NB4 (cell line): ENCODE data around the gene ZNF567.

ENCODE experiments used
- DNase-seq: peaks from one replicate; pipeline ENCODE4 v3.0.0; 2010; ENCODE audit warnings: low read depth
- H3K4me3 ChIP-seq: one replicate; pipeline ENCODE4 v1.5.1; 2011; ENCODE audit warnings: mild to moderate bottlenecking, low read depth, low read length, moderate library complexity
- MYC ChIP-seq: IDR thresholded peaks from 2 replicates; pipeline ENCODE4 v1.6.1; 2011; ENCODE audit warnings: low read depth, low read length
- POLR2A ChIP-seq: IDR thresholded peaks from 2 replicates; pipeline ENCODE4 v1.6.1; 2011; ENCODE audit warnings: mild to moderate bottlenecking; ENCODE audit not compliant: insufficient read length; ENCODE audit errors: extremely low read depth
- TF ChIP-seq, protein P1 (sequence below): IDR thresholded peaks from 2 replicates; pipeline ENCODE4 v1.6.1; 2011; ENCODE audit warnings: low read depth, low read length
- TF ChIP-seq, protein P2 (sequence below): IDR thresholded peaks from one replicate; pipeline ENCODE4 v1.5.1; 2012; ENCODE audit warnings: low read depth, low read length

The ZNF567 gene

DNA sequence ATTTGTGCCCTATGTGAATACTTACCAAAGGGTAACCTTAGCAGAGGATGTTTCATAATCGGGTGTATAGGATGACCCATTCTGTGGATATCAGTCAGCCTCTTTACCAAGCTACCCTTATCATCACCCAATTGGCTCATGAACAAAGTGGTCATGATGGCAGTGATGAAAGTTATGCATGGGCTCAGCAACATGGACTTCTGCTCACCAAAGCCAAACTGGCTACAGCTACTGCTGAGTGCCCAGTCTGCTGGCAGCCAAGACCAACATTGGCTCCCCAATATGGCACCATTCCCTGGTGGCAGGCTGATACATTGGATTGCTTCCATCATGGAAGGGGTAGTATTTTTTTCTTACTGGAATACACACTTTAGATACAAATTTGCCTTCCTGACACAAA, 15.0 kb upstream of the ZNF567 start:
- DNase-seq = no peak
- TF ChIP-seq, protein P1, sequence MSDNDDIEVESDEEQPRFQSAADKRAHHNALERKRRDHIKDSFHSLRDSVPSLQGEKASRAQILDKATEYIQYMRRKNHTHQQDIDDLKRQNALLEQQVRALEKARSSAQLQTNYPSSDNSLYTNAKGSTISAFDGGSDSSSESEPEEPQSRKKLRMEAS = no peak
- TF ChIP-seq MYC (no peak), POLR2A (no peak)
- TF ChIP-seq, protein P2, sequence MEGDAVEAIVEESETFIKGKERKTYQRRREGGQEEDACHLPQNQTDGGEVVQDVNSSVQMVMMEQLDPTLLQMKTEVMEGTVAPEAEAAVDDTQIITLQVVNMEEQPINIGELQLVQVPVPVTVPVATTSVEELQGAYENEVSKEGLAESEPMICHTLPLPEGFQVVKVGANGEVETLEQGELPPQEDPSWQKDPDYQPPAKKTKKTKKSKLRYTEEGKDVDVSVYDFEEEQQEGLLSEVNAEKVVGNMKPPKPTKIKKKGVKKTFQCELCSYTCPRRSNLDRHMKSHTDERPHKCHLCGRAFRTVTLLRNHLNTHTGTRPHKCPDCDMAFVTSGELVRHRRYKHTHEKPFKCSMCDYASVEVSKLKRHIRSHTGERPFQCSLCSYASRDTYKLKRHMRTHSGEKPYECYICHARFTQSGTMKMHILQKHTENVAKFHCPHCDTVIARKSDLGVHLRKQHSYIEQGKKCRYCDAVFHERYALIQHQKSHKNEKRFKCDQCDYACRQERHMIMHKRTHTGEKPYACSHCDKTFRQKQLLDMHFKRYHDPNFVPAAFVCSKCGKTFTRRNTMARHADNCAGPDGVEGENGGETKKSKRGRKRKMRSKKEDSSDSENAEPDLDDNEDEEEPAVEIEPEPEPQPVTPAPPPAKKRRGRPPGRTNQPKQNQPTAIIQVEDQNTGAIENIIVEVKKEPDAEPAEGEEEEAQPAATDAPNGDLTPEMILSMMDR = no peak
- H3K4me3 ChIP-seq = no peak overlapping the region

DNA sequence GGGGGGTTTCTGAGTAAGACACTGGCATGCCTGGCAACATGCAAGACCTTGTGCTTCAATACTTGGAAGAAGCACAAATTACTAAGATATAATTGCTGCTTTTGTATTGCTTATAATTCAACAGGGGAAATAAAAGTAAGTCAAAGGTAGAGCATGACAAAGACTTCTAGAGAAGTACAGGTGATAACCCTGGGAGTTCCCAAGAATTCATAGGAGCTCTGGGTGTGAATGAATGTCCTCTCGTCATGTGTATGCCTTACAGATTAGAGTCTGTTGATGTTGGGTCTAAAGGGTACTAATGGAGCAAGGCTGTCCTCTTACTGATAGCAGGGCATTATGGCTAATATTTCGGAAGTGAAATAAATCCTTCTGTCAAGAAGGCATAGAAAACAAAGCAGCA, 13.2 kb upstream of the ZNF567 start:
- no peak for DNase-seq
- TF ChIP-seq, protein P2 = no peak
- no peak for TF ChIP-seq MYC
- TF ChIP-seq POLR2A = no peak
- TF ChIP-seq, protein P1 = no peak
- H3K4me3 ChIP-seq = no peak overlapping the region

DNA sequence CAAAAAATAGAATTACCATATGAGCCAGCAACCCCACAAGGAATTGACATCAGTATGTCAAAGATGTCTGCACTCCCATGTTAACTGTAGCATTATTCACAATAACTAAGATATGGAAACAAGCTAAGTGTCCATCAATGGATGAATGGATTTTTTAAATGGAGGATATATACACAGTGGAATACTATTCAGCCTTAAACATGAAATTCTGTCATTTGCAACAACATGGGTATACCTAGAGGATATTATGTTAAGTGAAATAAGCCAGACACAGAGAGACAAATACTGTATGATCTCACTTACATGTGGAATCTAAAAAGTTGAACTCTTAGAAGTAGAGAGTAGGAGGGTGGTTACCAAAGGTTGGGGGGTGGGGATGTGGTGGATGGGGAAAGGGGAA, 8.0 kb upstream of the ZNF567 start:
- H3K4me3 ChIP-seq = no peak overlapping the region
- no peak for DNase-seq
- TF ChIP-seq, protein P2 = no peak
- TF ChIP-seq MYC = no peak
- no peak for TF ChIP-seq POLR2A
- TF ChIP-seq, protein P1 = no peak

DNA sequence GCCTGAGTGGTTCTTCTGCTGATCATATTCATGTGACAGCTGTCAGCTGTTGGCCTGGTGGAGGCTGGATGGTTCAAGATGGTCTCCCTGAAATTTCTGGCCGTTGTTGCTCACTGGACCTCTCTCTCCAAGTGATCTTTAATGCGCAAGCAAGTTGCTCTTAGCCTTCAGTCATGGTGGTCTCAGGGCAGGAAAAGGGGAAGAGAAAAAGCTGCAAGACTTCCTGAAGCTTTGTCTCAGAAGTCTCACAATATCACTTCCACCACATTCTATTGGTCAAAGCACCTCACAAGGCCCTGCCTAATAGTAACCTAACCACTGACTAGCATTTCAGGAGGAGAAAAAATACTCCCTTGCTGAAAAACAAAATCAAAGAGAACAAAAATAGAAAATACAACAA, 1.6 kb upstream of the ZNF567 start:
- peak; percentile 41 for DNase-seq

DNA sequence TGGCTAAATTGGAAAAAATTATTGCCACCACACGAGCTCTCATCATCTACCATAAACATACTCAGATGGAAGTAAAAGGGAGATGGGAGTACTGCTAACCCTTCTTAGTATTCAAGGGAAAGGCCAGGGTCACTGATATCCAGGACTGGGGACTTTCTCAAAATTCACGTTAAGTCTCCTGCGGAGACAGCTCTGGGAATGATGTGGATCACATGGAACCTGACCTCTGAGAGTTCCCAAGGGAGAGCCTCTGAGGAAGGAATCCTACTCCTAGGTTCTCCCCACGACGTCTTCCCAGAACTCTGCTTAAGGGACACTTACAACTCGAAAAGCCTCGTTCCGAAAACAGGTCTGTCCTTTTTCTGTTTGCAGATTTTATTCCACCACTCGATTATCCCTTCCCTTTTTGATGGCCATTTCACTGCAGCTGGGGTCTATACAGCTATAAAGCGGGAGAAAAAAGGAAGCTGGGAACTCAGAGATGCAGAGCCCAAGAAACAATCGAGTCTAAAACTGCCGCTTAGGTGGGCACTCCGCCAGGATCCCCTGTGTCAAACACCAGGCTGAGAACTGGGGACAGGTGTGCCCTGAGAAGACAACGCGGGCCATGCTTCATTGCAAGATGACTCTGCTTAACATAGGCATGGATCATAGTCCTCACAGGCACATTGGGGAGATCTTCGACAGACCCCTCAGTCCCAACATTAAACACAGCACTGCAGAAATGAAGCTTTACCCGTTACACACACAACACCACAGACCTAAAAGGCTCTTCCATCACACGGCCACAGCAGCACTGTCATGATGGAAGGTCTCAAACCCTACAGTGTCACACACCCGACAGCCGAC, 823 bp upstream of the ZNF567 start:
- DNase-seq = no peak
- TF ChIP-seq, protein P1 = no peak
- TF ChIP-seq MYC = no peak
- TF ChIP-seq POLR2A = no peak
- TF ChIP-seq, protein P2 = no peak
- peak overlapping the region; percentile 87 for H3K4me3 ChIP-seq

More for the DNA sequence above, 1.6 kb upstream of the ZNF567 start:
- peak overlapping the region; percentile 87 for H3K4me3 ChIP-seq
- TF ChIP-seq, protein P2 = no peak
- TF ChIP-seq POLR2A (no peak), MYC (no peak)
- TF ChIP-seq, protein P1 = no peak

DNA sequence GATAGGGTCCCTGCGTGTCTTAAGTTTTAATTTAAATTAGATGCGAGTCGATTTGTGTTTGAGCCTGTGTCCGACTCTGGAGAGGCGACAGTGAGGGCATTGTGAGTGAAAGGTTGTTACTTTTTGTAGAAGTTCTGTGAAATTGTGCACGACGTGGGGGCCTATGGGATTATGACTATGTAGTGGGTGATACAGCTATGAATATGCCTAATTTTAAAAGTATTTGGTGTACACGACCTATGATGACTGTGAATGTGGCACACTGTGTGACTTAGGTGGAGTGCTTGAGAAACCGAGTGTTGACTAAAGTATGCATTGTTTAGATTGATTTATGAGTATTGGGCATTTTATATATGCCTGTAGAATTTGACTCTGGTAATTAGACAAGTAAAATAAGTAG, 646 bp downstream of the ZNF567 start:
- H3K4me3 ChIP-seq = peak overlapping the region; percentile 87
- no peak for DNase-seq
- TF ChIP-seq POLR2A (no peak), MYC (no peak)
- TF ChIP-seq, protein P1 = no peak
- TF ChIP-seq, protein P2 = no peak
